GM10248 (cell line): ENCODE results near the gene ZBTB48.
A peak's percentile ranks its signal among the peaks of the same experiment; 100 is the strongest.

ENCODE experiments used
- CTCF ChIA-PET: fragments of 300-600 bp; sonication (Branson Sonifier 250); formaldehyde crosslinking; extraction: SDS; loops from one replicate; lab custom pipeline; 2021; ENCODE audit warnings: antibody characterized with exemption; lab: Yijun Ruan, JAX
- POLR2A ChIA-PET: fragments of 350-650 bp; sonication (Branson Sonifier 250); formaldehyde crosslinking; extraction: SDS; loops from one replicate; lab custom pipeline; 2020; ENCODE audit warnings: antibody characterized with exemption; lab: Yijun Ruan, JAX
- DNase-seq: peaks from one replicate; pipeline ENCODE4 v3.0.0; 2012; ENCODE audit errors: extremely low spot score
- TF ChIP-seq, protein P1 (sequence below): IDR thresholded peaks from 2 replicates; pipeline ENCODE4 v1.5.1; 2012; ENCODE audit warnings: mild to moderate bottlenecking, low read depth; ENCODE audit errors: extremely low read depth, missing control alignments, control extremely low read depth

The ZBTB48 gene

DNA sequence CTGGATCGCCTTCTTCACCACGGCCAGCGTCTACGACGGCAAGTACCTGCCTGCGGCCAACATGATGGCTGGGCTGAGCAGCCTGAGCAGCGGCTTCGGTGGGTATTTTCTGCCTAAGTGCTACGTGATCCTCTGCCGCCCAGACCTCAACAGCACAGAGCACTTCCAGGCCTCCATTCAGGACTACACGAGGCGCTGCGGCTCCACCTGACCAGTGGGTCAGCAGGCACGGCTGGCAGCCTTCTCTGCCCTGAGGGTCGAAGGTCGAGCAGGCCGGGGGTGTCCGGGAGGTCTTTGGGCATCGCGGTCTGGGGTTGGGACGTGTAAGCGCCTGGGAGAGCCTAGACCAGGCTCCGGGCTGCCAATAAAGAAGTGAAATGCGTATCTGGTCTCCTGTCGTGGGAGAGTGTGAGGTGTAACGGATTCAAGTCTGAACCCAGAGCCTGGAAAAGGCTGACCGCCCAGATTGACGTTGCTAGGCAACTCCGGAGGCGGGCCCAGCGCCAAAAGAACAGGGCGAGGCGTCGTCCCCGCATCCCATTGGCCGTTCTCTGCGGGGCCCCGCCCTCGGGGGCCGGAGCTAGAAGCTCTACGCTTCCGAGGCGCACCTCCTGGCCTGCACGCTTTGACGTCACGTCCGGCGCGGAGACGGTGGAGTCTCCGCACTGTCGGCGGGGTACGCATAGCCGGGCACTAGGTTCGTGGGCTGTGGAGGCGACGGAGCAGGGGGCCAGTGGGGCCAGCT lies at the start of gene ZBTB48:
ZBTB48 (plus strand) TSS at position 621 of the 745 bp plus-strand sequence. CDS start 616 bp downstream, outside the sequence.
- TF ChIP-seq, protein P1, sequence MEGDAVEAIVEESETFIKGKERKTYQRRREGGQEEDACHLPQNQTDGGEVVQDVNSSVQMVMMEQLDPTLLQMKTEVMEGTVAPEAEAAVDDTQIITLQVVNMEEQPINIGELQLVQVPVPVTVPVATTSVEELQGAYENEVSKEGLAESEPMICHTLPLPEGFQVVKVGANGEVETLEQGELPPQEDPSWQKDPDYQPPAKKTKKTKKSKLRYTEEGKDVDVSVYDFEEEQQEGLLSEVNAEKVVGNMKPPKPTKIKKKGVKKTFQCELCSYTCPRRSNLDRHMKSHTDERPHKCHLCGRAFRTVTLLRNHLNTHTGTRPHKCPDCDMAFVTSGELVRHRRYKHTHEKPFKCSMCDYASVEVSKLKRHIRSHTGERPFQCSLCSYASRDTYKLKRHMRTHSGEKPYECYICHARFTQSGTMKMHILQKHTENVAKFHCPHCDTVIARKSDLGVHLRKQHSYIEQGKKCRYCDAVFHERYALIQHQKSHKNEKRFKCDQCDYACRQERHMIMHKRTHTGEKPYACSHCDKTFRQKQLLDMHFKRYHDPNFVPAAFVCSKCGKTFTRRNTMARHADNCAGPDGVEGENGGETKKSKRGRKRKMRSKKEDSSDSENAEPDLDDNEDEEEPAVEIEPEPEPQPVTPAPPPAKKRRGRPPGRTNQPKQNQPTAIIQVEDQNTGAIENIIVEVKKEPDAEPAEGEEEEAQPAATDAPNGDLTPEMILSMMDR, result no peak
- peak; percentile 100 for DNase-seq
- ChIA-PET POLR2A (interaction anchor here (0.6 to 1.7 kb wide), 10 partner anchors 9 to 179 kb away, joined by 3 to 10 read pairs (median 3); partner anchors contain the start of genes KLHL21 and NOL9), CTCF (interaction anchor here (1.0 to 3.7 kb wide), 8 partner anchors 8 to 142 kb away, joined by 3 to 24 read pairs (median 6); partner anchors contain the start of genes KLHL21, NOL9 and TAS1R1)

DNA sequence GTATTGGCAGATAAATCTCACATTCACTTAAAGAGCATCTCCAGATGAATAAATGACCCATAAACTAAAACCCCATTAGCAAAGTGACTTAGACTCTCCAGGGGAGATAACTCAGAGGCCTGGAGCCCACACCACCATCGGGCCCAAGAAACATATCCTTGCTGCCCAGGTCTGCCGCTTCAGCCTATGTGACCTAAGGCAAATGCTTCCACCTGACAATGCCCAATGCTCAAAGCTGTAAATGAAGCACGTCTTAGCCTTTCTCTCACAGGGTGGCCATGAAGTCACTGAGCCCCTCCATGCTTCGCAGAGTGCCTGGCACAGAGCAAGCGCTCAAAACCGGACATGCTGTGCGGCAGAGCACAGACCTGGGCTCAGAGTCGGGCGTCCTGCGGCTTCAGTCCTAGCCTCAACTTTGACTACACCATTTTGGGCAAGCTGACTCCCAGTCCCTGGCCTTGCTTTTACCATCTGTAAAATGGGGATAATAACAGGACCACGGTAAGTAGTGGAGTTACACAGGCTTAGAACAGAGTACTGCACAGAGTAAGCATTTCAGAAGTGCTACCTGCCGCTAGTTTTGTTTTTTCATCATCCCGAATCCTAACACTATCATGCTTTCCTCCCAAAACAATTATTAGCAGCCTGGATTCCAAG lies 49.2 kb upstream of the ZBTB48 start:
- POLR2A ChIA-PET, result no interaction called here
- no peak for DNase-seq
- TF ChIP-seq, protein P1, result no peak
- CTCF ChIA-PET, result no interaction called here

DNA sequence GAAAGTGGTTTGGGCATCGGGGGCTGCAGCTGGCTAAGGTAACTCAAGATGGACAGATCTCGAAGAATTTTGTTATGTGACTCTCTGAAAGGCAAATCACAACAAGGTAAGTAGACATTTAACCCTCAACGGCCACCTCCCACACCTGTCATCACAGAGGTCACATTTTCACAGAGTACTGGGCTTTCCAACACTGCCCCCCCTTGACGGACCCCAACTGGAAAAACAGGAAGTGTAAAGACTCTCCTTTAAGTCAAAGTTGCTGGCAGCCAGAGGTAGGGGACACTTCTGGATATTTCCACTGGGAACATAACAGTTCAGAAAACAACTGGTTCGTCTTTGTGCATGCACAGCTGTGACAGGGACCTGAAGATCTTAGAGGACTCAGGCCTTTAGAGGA lies 47.8 kb upstream of the ZBTB48 start:
- DNase-seq, result no peak
- TF ChIP-seq, protein P1, result no peak
- POLR2A ChIA-PET, result no interaction called here
- CTCF ChIA-PET, result interaction anchor here (1.4 kb wide), 1 partner anchor 23 kb away, joined by 3 read pairs; the partner anchor contains the start of genes NOL9 and TAS1R1

DNA sequence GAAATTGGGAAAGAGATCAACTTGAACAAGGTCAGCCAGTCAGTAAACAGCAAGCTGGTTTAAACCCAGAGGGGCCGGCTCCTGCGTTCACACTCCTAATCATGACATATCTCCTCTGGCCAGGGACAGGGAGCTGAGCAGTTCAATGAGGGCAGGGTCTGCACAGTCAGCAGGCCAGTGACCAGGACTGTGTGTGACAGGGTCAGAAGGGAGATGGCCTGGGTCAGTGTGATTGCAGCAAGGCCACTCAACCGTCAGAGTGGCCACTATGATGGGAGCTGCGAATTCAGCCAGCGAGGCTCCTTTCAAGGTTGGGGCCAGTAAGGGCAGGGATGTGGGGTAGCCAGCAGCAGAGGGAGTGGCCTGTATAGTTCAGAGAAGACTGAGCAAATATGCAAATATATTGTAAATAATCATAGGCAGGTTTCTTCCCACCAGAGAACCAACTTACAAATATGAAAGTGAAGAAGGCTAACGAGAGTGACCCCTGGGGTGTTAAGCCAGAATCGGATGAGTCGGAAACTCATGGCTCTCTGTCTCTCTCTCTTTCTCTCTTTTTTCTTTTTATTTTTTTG lies 45.5 kb upstream of the ZBTB48 start:
- POLR2A ChIA-PET, result no interaction called here
- CTCF ChIA-PET, result interaction anchor here (1.2 to 1.4 kb wide), 2 partner anchors 12 to 20 kb away, joined by 4 to 5 read pairs; partner anchors contain the start of genes NOL9 and TAS1R1
- TF ChIP-seq, protein P1, result no peak
- no peak for DNase-seq

DNA sequence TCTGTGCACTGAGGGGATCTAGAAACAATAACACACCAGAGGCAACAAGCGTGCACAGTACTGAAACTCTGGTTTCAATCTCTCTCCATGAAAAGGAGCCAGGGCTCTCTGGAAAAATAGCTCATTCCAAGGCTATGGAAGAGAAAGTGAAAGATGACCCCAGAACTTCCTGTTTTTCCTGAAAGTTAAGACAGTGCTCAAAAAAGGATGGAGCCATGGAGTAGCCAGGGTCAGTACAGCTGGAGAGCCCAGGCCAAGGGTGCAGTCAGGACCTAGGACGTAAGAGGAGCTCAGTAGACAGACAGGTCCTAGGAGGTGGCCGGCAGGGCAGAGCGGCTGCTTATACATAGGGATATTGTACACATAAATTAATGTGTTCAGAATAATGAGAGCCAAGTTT lies 44.6 kb upstream of the ZBTB48 start:
- TF ChIP-seq, protein P1, result no peak
- POLR2A ChIA-PET, result no interaction called here
- CTCF ChIA-PET, result interaction anchor here (1.4 to 1.6 kb wide), 2 partner anchors 13 kb away, joined by 3 to 4 read pairs; no protein-coding TSS in a partner anchor
- no peak for DNase-seq

DNA sequence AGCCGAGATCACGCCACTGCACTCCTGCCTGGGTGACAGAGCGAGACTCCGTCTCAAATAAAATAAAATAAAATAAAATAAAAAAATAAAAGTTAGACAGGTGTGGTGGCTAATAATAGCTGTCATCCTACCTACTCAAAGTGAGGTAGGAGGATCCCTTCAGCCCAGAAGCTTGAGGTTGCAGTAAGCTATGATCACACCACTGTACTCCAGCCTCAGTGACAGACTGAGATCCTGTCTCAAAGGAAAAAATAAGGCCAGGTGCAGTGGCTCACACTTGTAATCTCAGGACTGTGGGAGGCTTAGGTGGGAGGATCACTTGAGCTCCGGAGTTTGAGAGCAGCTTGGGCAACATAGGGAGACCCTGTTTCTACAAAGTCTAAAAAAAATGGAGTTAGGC lies 43.5 kb upstream of the ZBTB48 start:
- CTCF ChIA-PET, result interaction anchor here (0.7 to 1.6 kb wide), 5 partner anchors 10 to 110 kb away, joined by 3 to 4 read pairs (median 3); partner anchors contain the start of gene NOL9
- POLR2A ChIA-PET, result no interaction called here

More for the DNA sequence above, 43.5 kb upstream of the ZBTB48 start:
- DNase-seq, result no peak
- TF ChIP-seq, protein P1, result no peak
